ENCODE data around the gene IRF2.

GRCh38 chr4:184451726-184452125 is 22.6 kb downstream of the IRF2 start:
- no peak for TF ChIP-seq CTCF (optimal IDR thresholded peaks at IDR 0.05 in 1 of 3, IDR thresholded peaks at IDR 0.05 in 1 of 3, conservative IDR thresholded peaks at IDR 0.05 in 1 of 3; ENCODE audit: extremely low read depth in 1 of 3, insufficient read depth in 2 of 3, low read length in 3 of 3)
- no peak for TF ChIP-seq EZH2 (IDR thresholded peaks at IDR 0.05; ENCODE audit: low read length)
